ENCODE results near the gene ZMYND8.

DNA sequence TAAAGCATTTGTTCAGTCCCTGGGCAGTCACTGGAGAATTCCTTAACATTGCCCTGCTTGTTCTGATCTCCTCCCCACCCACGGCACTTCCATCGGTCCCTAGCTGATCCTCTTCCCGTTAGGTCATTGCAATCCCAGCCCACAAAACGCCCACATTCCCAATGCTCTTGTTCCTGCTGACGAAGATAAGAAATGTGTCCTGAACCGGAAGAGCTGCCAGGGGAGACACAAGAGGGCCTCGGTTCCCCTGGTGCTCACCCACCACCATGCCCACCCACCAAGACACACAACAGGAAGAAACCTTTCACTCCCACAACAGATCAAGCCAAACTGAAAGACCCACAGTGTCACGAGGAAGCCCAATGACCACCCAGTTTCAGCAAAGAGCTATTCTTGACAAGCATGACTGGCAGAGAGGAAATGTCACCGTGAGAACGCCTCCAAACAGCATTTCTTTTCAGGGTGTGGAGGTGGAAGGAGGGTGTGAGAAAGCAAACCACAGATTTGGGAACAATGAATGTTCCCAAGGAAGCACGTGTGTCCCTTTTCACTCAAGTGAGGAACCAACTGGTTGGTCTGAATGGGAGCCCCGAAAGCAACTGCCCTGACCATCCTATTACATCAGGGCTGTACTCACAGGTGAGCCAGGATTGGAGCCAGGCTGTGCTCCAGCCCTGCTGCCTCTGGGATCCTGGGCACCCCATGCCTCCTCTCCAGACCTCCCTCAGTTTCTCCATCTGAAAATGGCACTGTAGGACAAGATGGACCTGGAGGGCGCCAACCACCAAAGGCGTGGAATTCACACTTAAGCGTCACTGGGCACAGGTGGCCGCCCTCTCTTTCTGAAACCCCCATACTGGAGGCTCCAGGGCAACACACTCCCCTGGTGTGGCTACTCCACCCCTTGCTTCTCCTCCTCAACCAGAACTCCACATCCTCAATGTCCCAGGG, 97.5 kb downstream of the ZMYND8 start:
- TF ChIP-seq RFX5 (IDR thresholded peaks at IDR 0.05; ENCODE audit: borderline replicate concordance, low read depth, low read length) (no peak), EZH2 (IDR thresholded peaks at IDR 0.05; ENCODE audit: low read depth, low read length, severe bottlenecking) (no peak), SP1 (IDR thresholded peaks at IDR 0.05; ENCODE audit: low read depth, low read length) (no peak), JUN (IDR thresholded peaks at IDR 0.05; ENCODE audit: low read depth, low read length) (no peak), EP300 (IDR thresholded peaks at IDR 0.05; ENCODE audit: borderline replicate concordance in 1 of 2, low read depth in 2 of 2, low read length in 2 of 2) (no peak), POLR2A (IDR thresholded peaks at IDR 0.05; ENCODE audit: control extremely low read depth in 1 of 2, low read depth in 2 of 2, low read length in 2 of 2) (no peak), SUZ12 (IDR thresholded peaks at IDR 0.05; ENCODE audit: low read length) (no peak), POLR2AphosphoS5 (IDR thresholded peaks at IDR 0.05; ENCODE audit: low read depth, low read length) (no peak), HDAC6 (IDR thresholded peaks at IDR 0.05; ENCODE audit: low read depth, low read length) (no peak)
- TF ChIP-seq, protein P1, sequence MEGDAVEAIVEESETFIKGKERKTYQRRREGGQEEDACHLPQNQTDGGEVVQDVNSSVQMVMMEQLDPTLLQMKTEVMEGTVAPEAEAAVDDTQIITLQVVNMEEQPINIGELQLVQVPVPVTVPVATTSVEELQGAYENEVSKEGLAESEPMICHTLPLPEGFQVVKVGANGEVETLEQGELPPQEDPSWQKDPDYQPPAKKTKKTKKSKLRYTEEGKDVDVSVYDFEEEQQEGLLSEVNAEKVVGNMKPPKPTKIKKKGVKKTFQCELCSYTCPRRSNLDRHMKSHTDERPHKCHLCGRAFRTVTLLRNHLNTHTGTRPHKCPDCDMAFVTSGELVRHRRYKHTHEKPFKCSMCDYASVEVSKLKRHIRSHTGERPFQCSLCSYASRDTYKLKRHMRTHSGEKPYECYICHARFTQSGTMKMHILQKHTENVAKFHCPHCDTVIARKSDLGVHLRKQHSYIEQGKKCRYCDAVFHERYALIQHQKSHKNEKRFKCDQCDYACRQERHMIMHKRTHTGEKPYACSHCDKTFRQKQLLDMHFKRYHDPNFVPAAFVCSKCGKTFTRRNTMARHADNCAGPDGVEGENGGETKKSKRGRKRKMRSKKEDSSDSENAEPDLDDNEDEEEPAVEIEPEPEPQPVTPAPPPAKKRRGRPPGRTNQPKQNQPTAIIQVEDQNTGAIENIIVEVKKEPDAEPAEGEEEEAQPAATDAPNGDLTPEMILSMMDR (IDR thresholded peaks at IDR 0.05; ENCODE audit: control extremely low read depth in 1 of 3, insufficient read depth in 1 of 3, low read depth in 1 of 3, low read length in 3 of 3) = no peak

All from H1 (cell line).